ENCODE results near the gene C3orf20. TPM values are rescaled to one million over a fixed set of nuclear protein-coding genes. Genes with fewer than 3 reads are reported as not detected.

Gene C3orf20
- total and polyA plus RNA-seq, 2 of the 4 experiments (the other 2 are of a cell fraction) = not detected

DNA sequence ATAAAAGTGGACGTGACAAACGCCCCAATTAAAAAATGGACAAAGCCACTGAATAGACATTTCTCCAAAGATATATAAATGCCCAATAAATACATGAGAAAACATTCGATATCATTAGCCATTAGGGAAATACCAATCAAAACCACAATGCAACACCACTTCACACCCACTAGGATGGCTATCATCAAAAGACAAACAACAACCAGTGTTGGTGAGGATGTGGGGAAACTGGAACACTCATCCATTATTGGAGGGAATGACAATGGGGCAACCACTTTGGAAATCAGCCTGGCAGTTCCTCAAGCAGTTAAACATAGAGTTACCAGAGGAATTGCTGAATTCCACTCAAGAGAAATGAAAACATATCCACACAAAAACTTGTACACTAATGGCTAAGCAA is 111.4 kb downstream of the C3orf20 start:
- no peaks in the 10 kb centered on the region for H4K20me1 ChIP-seq (ENCODE audit: insufficient read depth, low read length)
- WGBS, 2 experiments (ENCODE audit: extremely low coverage in 2 of 2, insufficient read length in 1 of 2) = no CpG with 5 or more reads among the region's 3 CpGs
- no peak overlapping the region for H4K91ac ChIP-seq (ENCODE audit: insufficient read depth, low read depth, low read length)
- CTCF ChIA-PET = no interaction called here
- H2AK5ac ChIP-seq (ENCODE audit: low read depth, low read length) = no peak overlapping the region
- intact Hi-C loops (cut with micrococcal nuclease) (no loop called here), dilution Hi-C loops (cut with HindIII; ENCODE audit: low sequenced_read_pairs, unreplicated experiment) (no loop called here), in situ Hi-C loops (cut with MboI; ENCODE audit: low sequenced_read_pairs) (no loop called here)
- H3K4me1 ChIP-seq (ENCODE audit: control insufficient read depth, insufficient read depth, low read length) = no peaks in the 10 kb centered on the region
- no peak overlapping the region for H3K18ac ChIP-seq (ENCODE audit: low read depth, low read length)
- H3K27me3 ChIP-seq (ENCODE audit: control insufficient read depth, insufficient read depth, low read length) = peaks cover 18% of the 10 kb centered on the region; the same call in 1 of the 2 replicates
- H2BK15ac ChIP-seq (ENCODE audit: low read depth, low read length) = no peak overlapping the region
- no peak overlapping the region for H4K8ac ChIP-seq (ENCODE audit: low read depth in 2 of 2, low read length in 2 of 2)
- no peaks in the 10 kb centered on the region for H3K9me1 ChIP-seq (ENCODE audit: insufficient read depth, low read length)
- no peak overlapping the region for H4K5ac ChIP-seq (ENCODE audit: low read depth, low read length)
- no peak overlapping the region for H3K9ac ChIP-seq (ENCODE audit: low read depth, low read length)
- no peak overlapping the region for H2BK120ac ChIP-seq (ENCODE audit: low read depth, low read length)
- H3K79me1 ChIP-seq (ENCODE audit: low read depth in 1 of 2, low read length in 2 of 2) = no peaks in the 10 kb centered on the region
- H3K56ac ChIP-seq (ENCODE audit: extremely low read depth, insufficient read depth, low read length) = no peak overlapping the region
- no peak overlapping the region for H3K4me3 ChIP-seq (ENCODE audit: insufficient read depth, low read depth, low read length)
- H3K23ac ChIP-seq (ENCODE audit: low read depth, low read length) = no peak overlapping the region
- H3K4ac ChIP-seq (ENCODE audit: low read depth, low read length) = no peak overlapping the region
- no peak overlapping the region for H3K14ac ChIP-seq (replicated peaks; ENCODE audit: low read depth, low read length)
- no peak overlapping the region for H2BK20ac ChIP-seq (ENCODE audit: low read depth, low read length)
- ATAC-seq (ENCODE audit: low read depth) (no peak), DNase-seq (no peak)
- no peaks in the 10 kb centered on the region for H3K9me3 ChIP-seq (ENCODE audit: control insufficient read depth, insufficient read depth, low read length)
- H3K27ac ChIP-seq (ENCODE audit: insufficient read depth, low read length) = no peak overlapping the region
- POLR2A ChIA-PET (ENCODE audit: unreplicated experiment) = no interaction called here
- no TSS peak for BruUV-seq (replicated peaks)
- H3K36me3 ChIP-seq (ENCODE audit: control insufficient read depth, insufficient read depth, low read length) = no peaks in the 10 kb centered on the region
- H2BK5ac ChIP-seq (ENCODE audit: low read depth, low read length, poor library complexity, severe bottlenecking) = no peak overlapping the region
- H3K4me2 ChIP-seq (ENCODE audit: low read depth, low read length) = no peak overlapping the region
- no peak overlapping the region for H2AFZ ChIP-seq (replicated peaks; ENCODE audit: low read length, poor library complexity)
- H2AK9ac ChIP-seq (replicated peaks; ENCODE audit: low read depth, low read length, poor library complexity) = no peak overlapping the region
- no peak for TF ChIP-seq SMC3 (IDR thresholded peaks at IDR 0.05; ENCODE audit: low read depth, low read length)
- no peak for TF ChIP-seq RFX5 (IDR thresholded peaks at IDR 0.05; ENCODE audit: low read depth, low read length)
- TF ChIP-seq, protein P1, sequence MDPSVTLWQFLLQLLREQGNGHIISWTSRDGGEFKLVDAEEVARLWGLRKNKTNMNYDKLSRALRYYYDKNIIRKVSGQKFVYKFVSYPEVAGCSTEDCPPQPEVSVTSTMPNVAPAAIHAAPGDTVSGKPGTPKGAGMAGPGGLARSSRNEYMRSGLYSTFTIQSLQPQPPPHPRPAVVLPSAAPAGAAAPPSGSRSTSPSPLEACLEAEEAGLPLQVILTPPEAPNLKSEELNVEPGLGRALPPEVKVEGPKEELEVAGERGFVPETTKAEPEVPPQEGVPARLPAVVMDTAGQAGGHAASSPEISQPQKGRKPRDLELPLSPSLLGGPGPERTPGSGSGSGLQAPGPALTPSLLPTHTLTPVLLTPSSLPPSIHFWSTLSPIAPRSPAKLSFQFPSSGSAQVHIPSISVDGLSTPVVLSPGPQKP (IDR thresholded peaks at IDR 0.05; ENCODE audit: borderline replicate concordance, low read depth, low read length) = no peak
- no peak for TF ChIP-seq CHD1 (IDR thresholded peaks at IDR 0.05; ENCODE audit: low read depth, low read length)
- no peak for TF ChIP-seq RAD21 (IDR thresholded peaks at IDR 0.05; ENCODE audit: low read length)
- no peak for TF ChIP-seq POLR2A (IDR thresholded peaks at IDR 0.05; ENCODE audit: low read depth, low read length)
